Activated CD8-positive, alpha-beta memory T cell treated with anti-CD3 and anti-CD28 coated beads for 1 hour (primary cell): Measurements from ENCODE around the gene PRSS50.
A peak's percentile ranks its signal among the peaks of the same experiment; 100 is the strongest.
"Not testable (repeated sequence)": the region's sequence is repeated elsewhere in the genome, so short reads cannot be mapped to it uniquely, and the experiment has no call there.

ENCODE experiments used
- DNase-seq, 2 donors: peaks; one replicate each; pipeline ENCODE4 v3.0.0-alpha.2; 2020; ENCODE audit warnings: low read depth in 1 of 2; ENCODE audit errors: extremely low read depth in 1 of 2

The PRSS50 gene

DNA sequence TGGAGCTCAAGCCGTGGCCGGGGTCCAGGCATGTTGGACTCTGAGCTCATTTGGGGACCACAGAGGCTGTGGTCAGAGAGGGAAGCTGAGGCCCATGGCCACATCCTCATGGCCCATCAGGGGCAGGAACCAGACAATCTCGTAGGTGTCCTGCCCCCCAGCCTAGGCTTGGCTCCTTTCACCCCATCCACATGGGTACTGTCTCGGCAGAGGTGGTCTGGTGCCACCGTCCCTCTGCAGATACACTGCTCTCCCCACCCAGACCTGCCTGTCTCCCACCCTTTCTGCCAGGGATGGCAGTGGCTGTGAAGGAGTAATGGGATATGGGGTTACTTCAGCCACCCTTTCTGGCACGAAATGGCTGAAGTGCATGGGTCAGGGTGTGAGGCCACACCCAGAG, 7.9 kb downstream of the PRSS50 start:
- DNase-seq: no peak

GRCh38 chr3:46709157-46709654, 8.5 kb downstream of the PRSS50 start:
- no peak for DNase-seq

DNA sequence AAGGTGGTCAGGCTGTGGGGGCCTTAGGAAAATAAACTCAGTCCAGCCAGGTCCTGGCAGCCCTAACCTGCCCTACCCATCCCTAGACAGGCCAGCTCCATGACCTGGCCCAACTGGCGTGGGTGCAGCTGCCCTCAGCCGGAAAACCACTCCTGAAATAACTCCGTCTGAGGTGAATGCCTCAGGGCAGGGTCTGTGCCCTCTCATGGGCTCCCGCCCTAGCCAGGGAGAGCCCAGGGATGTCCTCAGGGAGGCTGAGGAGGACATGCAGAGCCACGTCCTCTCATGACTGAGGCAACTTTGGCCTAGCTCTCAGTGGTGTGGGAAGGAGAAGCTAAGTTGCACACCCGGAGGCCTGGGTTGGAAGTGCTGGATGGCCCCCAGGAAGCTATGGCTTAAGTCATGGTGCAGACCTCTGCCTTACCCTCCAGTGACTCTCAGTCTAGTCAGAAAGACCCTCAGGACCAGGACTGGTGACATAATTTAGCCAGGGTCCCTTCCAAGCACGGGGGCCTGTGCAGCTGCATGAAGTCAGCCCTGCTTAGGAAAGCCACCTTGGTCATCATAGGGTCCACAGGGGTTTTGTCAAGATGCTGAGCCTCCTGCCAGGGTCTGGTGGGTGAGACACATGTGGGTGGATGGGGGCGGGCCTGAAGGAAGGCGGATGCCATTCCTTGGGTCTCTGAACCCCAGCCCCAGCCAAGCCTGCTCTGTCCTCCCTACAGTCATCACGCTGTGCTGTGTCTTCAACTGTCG, 9.1 kb downstream of the PRSS50 start:
- no peak for DNase-seq

DNA sequence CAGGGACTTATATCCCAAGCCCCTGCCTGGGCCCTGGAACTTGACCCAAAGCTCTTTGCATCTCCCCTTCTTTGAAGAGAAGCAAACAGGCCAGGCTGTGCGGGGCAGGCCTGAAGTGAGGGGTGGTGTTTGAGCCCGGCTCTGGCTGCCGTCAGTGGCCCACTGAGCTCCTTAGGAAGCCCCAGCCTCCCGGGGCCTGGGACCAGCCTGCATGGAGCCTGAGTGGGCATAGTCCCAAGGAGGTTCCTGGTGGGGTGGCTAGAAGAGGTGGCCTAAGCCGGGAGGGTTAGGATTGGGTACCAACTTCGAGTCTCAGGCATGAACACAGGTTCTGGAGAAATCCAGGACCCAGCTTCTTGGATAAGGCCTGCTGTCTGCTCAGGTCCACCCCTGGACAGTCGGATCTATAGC, 10.1 kb downstream of the PRSS50 start:
- DNase-seq: no peak

GRCh38 chr3:46706771-46707582, 10.7 kb downstream of the PRSS50 start:
- DNase-seq: no peak

GRCh38 chr3:46705751-46706552, 11.7 kb downstream of the PRSS50 start:
- DNase-seq: no peak

- peak; percentile 35 to 52 for DNase-seq
Measured at GRCh38 chr3:46705022-46705530, 12.6 kb downstream of the PRSS50 start.

GRCh38 chr3:46704346-46704745, 13.3 kb downstream of the PRSS50 start:
- not testable (repeated sequence) for DNase-seq

- no peak for DNase-seq
Measured at GRCh38 chr3:46703013-46703520, 14.6 kb downstream of the PRSS50 start.

DNA sequence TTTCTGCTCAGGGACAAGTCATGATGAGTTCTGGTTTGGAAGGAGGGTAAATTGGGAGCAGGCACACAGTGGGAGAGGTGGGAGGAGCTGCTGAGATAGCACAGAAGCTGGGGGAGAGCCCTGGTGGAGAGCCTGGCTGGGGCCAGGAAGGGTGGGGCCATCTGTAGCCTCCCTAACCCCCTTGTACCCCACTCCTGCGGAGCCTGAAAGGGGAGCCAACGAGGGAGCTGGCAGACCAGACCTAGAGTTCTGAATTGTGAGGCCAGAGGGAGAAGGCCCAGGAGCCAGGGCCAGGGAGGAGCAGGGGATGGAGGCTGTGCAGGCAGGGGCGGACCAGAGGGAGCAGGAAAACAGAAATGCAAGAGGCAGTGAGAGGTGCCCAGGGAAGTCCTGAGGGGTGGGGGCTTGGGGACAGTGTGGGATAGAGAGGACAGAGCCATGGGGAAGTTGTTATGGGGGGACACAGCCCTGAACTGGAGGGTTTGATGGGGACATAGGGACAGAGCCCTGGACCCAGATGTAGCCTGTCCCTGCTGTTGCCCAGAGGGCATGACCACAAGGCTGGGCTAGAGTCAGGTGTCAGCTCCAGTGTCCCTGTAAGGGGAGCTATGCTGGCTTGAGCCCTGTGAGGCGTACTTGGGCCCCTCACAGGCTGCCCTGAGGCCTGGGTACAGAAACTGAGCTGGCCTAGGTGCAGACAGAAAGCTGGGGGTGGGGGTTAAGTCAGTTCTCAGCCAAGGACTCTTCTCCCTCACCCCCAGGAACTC, 15.2 kb downstream of the PRSS50 start:
- no peak for DNase-seq

GRCh38 chr3:46701181-46701939, 16.3 kb downstream of the PRSS50 start, which contains the start of gene TMIE:
TSS of gene TMIE (plus strand) at chr3:46701392. CDS start at chr3:46701488, 96 bp downstream.
- DNase-seq: no peak

DNA sequence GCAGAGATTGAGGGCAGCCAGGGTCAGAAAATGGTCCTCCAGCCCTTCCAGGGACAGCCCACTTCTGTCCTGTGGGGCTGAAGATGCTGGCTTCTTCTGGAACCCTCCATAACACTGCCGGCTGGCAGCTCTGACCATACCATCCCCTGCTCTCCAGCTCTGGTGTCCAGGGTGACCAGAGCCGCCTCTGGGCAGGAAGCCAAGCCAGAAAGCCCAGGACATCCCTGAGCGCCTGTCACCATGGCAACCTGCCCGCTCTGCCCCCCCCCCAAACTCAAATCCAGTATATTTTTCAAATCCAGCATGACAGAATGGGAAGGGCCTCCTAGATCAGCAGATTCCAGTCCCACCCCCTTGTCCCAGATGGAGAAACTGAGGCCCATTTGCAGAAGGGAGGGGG, 16.9 kb downstream of the PRSS50 start:
- DNase-seq: no peak

GRCh38 chr3:46699676-46700523, 17.8 kb downstream of the PRSS50 start:
- no peak for DNase-seq

GRCh38 chr3:46695962-46696894, 21.4 kb downstream of the PRSS50 start:
- no peak for DNase-seq

- DNase-seq: no peak
Measured at GRCh38 chr3:46695177-46695961, 22.3 kb downstream of the PRSS50 start.

- no peak for DNase-seq
Measured at GRCh38 chr3:46694520-46694919, 23.1 kb downstream of the PRSS50 start.

DNA sequence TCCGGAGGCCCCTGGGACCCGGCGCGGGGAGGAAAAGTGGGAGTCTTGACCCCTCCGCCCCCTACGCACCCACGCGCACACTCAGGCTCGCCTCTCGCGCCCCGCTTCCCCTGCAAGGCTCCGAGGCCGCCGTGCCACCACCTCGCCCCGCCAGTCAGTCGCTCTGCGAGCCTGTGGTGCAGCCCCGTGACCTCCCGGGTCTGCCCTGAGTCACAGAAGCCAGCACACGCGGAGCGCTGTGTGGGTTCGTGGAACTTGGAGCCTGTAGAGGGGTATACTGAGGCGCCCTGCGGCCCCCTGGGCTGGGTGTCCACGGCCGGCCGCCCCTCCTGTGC, 23.8 kb downstream of the PRSS50 start:
- peak; percentile 15 to 24 for DNase-seq
